ENCODE data around the gene GRIP2.

Gene GRIP2

GRCh38 chr3:14466179-14466903, 73.8 kb downstream of the GRIP2 start:
- Histone ChIP-seq H2AK5ac (ENCODE audit: low read length, severe bottlenecking) (peak overlapping the region; percentile 34), H3K4me2 (ENCODE audit: low read length, poor library complexity, severe bottlenecking) (no peak overlapping the region), H2AFZ (ENCODE audit: low read depth, low read length) (no peak overlapping the region), H3K23ac (ENCODE audit: low read length in 2 of 2) (no peak overlapping the region), H2BK120ac (ENCODE audit: low read depth, low read length) (no peak overlapping the region), H3K4ac (ENCODE audit: low read depth in 1 of 2, low read length in 2 of 2) (no peak overlapping the region), H2BK12ac (ENCODE audit: low read length in 2 of 2) (no peak overlapping the region), H3K9me3 (ENCODE audit: control insufficient read depth, low read length) (no peaks in the 10 kb centered on the region), H2BK15ac (ENCODE audit: low read depth, poor library complexity, severe bottlenecking) (no peak overlapping the region), H3K18ac (ENCODE audit: low read depth in 1 of 2, low read length in 2 of 2) (no peak overlapping the region), H3K79me1 (replicated peaks; ENCODE audit: low read length, poor library complexity, severe bottlenecking) (peaks cover 15% of the 10 kb centered on the region), H3K14ac (ENCODE audit: low read length in 2 of 2) (peak overlapping the region in 1 of 2 experiments; percentile 35), H3K27ac (ENCODE audit: low read length, poor library complexity, severe bottlenecking) (no peak overlapping the region), H3K9ac (ENCODE audit: low read length) (no peak overlapping the region), H4K8ac (ENCODE audit: low read length) (no peak overlapping the region), H2BK5ac (ENCODE audit: low read depth, low read length, poor library complexity, severe bottlenecking) (no peak overlapping the region), H3K36me3 (ENCODE audit: control insufficient read depth in 1 of 2, insufficient read depth in 2 of 2, low read depth in 1 of 2, low read length in 2 of 2) (peaks cover 72 to 88% of the 10 kb centered on the region in 2 experiments), H3K4me1 (ENCODE audit: control insufficient read depth, insufficient read depth, low read depth, low read length) (peaks cover 38% of the 10 kb centered on the region), H3K4me3 (ENCODE audit: insufficient read depth in 1 of 2, low read depth in 1 of 2, low read length in 2 of 2) (no peak overlapping the region), H3K27me3 (ENCODE audit: control insufficient read depth in 1 of 2, insufficient read depth in 1 of 2, low read length in 2 of 2) (no peaks in the 10 kb centered on the region), H4K91ac (ENCODE audit: low read length) (no peak overlapping the region)
- no peak for DNase-seq
- whole genome bisulfite sequencing: 96% methylated on average over 23 of the region's 23 CpGs

GRCh38 chr3:14465425-14465824, 74.7 kb downstream of the GRIP2 start:
- no peak overlapping the region for H2BK120ac ChIP-seq (ENCODE audit: low read depth, low read length)

GRCh38 chr3:14464521-14464920, 75.6 kb downstream of the GRIP2 start:
- Histone ChIP-seq H2BK15ac (ENCODE audit: low read depth, poor library complexity, severe bottlenecking) (no peak overlapping the region), H3K4me2 (ENCODE audit: low read length, poor library complexity, severe bottlenecking) (no peak overlapping the region), H2BK5ac (ENCODE audit: low read depth, low read length, poor library complexity, severe bottlenecking) (no peak overlapping the region), H3K4me1 (ENCODE audit: control insufficient read depth, insufficient read depth, low read depth, low read length) (peaks cover 45% of the 10 kb centered on the region), H3K23ac (ENCODE audit: low read length in 2 of 2) (no peak overlapping the region), H3K79me1 (replicated peaks; ENCODE audit: low read length, poor library complexity, severe bottlenecking) (peaks cover 11% of the 10 kb centered on the region), H3K27me3 (ENCODE audit: control insufficient read depth in 1 of 2, insufficient read depth in 1 of 2, low read length in 2 of 2) (no peaks in the 10 kb centered on the region), H3K4me3 (ENCODE audit: insufficient read depth in 1 of 2, low read depth in 1 of 2, low read length in 2 of 2) (no peak overlapping the region), H3K18ac (ENCODE audit: low read depth in 1 of 2, low read length in 2 of 2) (no peak overlapping the region), H2AK5ac (ENCODE audit: low read length, severe bottlenecking) (no peak overlapping the region), H3K9ac (ENCODE audit: low read length) (no peak overlapping the region), H2BK12ac (ENCODE audit: low read length in 2 of 2) (no peak overlapping the region), H3K27ac (ENCODE audit: low read length, poor library complexity, severe bottlenecking) (no peak overlapping the region), H3K14ac (ENCODE audit: low read length in 2 of 2) (no peak overlapping the region), H4K91ac (ENCODE audit: low read length) (no peak overlapping the region), H3K4ac (ENCODE audit: low read depth in 1 of 2, low read length in 2 of 2) (no peak overlapping the region), H3K36me3 (ENCODE audit: control insufficient read depth in 1 of 2, insufficient read depth in 2 of 2, low read depth in 1 of 2, low read length in 2 of 2) (peaks cover 71 to 91% of the 10 kb centered on the region in 2 experiments), H2BK120ac (ENCODE audit: low read depth, low read length) (no peak overlapping the region), H4K8ac (ENCODE audit: low read length) (no peak overlapping the region), H3K9me3 (ENCODE audit: control insufficient read depth, low read length) (no peaks in the 10 kb centered on the region), H2AFZ (ENCODE audit: low read depth, low read length) (no peak overlapping the region)
- no peak for DNase-seq
- 96% methylated on average over 4 of the region's 4 CpGs for WGBS

More at GRCh38 chr3:14465425-14465824, 74.7 kb downstream of the GRIP2 start:
- H3K18ac ChIP-seq (ENCODE audit: low read depth in 1 of 2, low read length in 2 of 2): no peak overlapping the region
- no peaks in the 10 kb centered on the region for H3K27me3 ChIP-seq (ENCODE audit: control insufficient read depth in 1 of 2, insufficient read depth in 1 of 2, low read length in 2 of 2)
- H3K4me2 ChIP-seq (ENCODE audit: low read length, poor library complexity, severe bottlenecking): no peak overlapping the region
- H2AFZ ChIP-seq (ENCODE audit: low read depth, low read length): no peak overlapping the region
- H3K14ac ChIP-seq (ENCODE audit: low read length in 2 of 2): no peak overlapping the region
- no peak overlapping the region for H2BK12ac ChIP-seq (ENCODE audit: low read length in 2 of 2)
- no peak overlapping the region for H2AK5ac ChIP-seq (ENCODE audit: low read length, severe bottlenecking)
- H3K27ac ChIP-seq (ENCODE audit: low read length, poor library complexity, severe bottlenecking): no peak overlapping the region
- H3K9me3 ChIP-seq (ENCODE audit: control insufficient read depth, low read length): no peaks in the 10 kb centered on the region
- H3K4me3 ChIP-seq (ENCODE audit: insufficient read depth in 1 of 2, low read depth in 1 of 2, low read length in 2 of 2): no peak overlapping the region
- no peak overlapping the region for H3K4ac ChIP-seq (ENCODE audit: low read depth in 1 of 2, low read length in 2 of 2)
- peaks cover 41% of the 10 kb centered on the region for H3K4me1 ChIP-seq (ENCODE audit: control insufficient read depth, insufficient read depth, low read depth, low read length)
- no peak overlapping the region for H2BK5ac ChIP-seq (ENCODE audit: low read depth, low read length, poor library complexity, severe bottlenecking)
- H3K36me3 ChIP-seq (ENCODE audit: control insufficient read depth in 1 of 2, insufficient read depth in 2 of 2, low read depth in 1 of 2, low read length in 2 of 2): peaks cover 74 to 91% of the 10 kb centered on the region in 2 experiments
- H3K79me1 ChIP-seq (replicated peaks; ENCODE audit: low read length, poor library complexity, severe bottlenecking): peaks cover 15% of the 10 kb centered on the region
- DNase-seq: no peak
- H4K91ac ChIP-seq (ENCODE audit: low read length): no peak overlapping the region
- H2BK15ac ChIP-seq (ENCODE audit: low read depth, poor library complexity, severe bottlenecking): no peak overlapping the region
- H3K9ac ChIP-seq (ENCODE audit: low read length): no peak overlapping the region
- H3K23ac ChIP-seq (ENCODE audit: low read length in 2 of 2): no peak overlapping the region
- 100% methylated on average over 3 of the region's 3 CpGs for WGBS
- no peak overlapping the region for H4K8ac ChIP-seq (ENCODE audit: low read length)

GRCh38 chr3:14464141-14464465, 76.0 kb downstream of the GRIP2 start:
- Histone ChIP-seq H3K14ac (ENCODE audit: low read length in 2 of 2) (no peak overlapping the region), H2BK15ac (ENCODE audit: low read depth, poor library complexity, severe bottlenecking) (no peak overlapping the region), H4K91ac (ENCODE audit: low read length) (no peak overlapping the region), H2AFZ (ENCODE audit: low read depth, low read length) (no peak overlapping the region), H4K8ac (ENCODE audit: low read length) (no peak overlapping the region), H3K23ac (ENCODE audit: low read length in 2 of 2) (no peak overlapping the region), H3K4me1 (ENCODE audit: control insufficient read depth, insufficient read depth, low read depth, low read length) (peaks cover 48% of the 10 kb centered on the region), H3K9ac (ENCODE audit: low read length) (no peak overlapping the region), H3K79me1 (replicated peaks; ENCODE audit: low read length, poor library complexity, severe bottlenecking) (peaks cover 10% of the 10 kb centered on the region), H3K36me3 (ENCODE audit: control insufficient read depth in 1 of 2, insufficient read depth in 2 of 2, low read depth in 1 of 2, low read length in 2 of 2) (peaks cover 67 to 90% of the 10 kb centered on the region in 2 experiments), H3K4me3 (ENCODE audit: insufficient read depth in 1 of 2, low read depth in 1 of 2, low read length in 2 of 2) (no peak overlapping the region), H2AK5ac (ENCODE audit: low read length, severe bottlenecking) (no peak overlapping the region), H3K27ac (ENCODE audit: low read length, poor library complexity, severe bottlenecking) (no peak overlapping the region), H3K9me3 (ENCODE audit: control insufficient read depth, low read length) (no peaks in the 10 kb centered on the region), H3K4me2 (ENCODE audit: low read length, poor library complexity, severe bottlenecking) (no peak overlapping the region), H2BK12ac (ENCODE audit: low read length in 2 of 2) (no peak overlapping the region), H3K4ac (ENCODE audit: low read depth in 1 of 2, low read length in 2 of 2) (no peak overlapping the region), H2BK120ac (ENCODE audit: low read depth, low read length) (no peak overlapping the region), H2BK5ac (ENCODE audit: low read depth, low read length, poor library complexity, severe bottlenecking) (no peak overlapping the region), H3K27me3 (ENCODE audit: control insufficient read depth in 1 of 2, insufficient read depth in 1 of 2, low read length in 2 of 2) (no peaks in the 10 kb centered on the region), H3K18ac (ENCODE audit: low read depth in 1 of 2, low read length in 2 of 2) (no peak overlapping the region)
- no peak for DNase-seq
- WGBS: 86% methylated on average over 5 of the region's 5 CpGs

All from mesenchymal stem cell (in vitro differentiated cells and primary cell).